GM19035 (cell line): ENCODE data around the gene STPG4.
A peak's percentile ranks its signal among the peaks of the same experiment; 100 is the strongest.

Experiments used
- ATAC-seq: cut with Tn5 transposase; IDR thresholded peaks from one replicate; pipeline ENCODE4 v1.9.1; 2021; ENCODE audit not compliant: unreplicated experiment

The STPG4 gene

DNA sequence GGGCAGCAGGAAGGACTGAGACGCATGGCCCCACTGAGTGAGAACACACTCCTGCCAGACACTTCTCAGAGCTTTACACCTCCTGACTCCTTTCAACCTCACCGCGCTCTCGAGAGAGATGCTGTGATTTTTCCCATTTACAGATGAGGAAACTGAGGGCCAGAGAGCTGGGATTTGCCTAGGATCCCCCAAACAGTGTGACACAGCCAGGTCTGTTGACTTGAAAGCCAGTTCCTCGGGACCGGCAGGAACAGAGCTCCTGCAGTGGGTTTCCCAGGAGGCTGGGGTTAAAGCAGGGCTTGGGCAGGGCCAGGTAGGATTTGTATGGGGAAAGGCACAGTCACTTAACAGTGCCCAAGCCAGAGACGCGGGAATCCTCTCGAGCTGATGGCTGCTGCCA, 81.9 kb downstream of the STPG4 start:
- no peak for ATAC-seq

DNA sequence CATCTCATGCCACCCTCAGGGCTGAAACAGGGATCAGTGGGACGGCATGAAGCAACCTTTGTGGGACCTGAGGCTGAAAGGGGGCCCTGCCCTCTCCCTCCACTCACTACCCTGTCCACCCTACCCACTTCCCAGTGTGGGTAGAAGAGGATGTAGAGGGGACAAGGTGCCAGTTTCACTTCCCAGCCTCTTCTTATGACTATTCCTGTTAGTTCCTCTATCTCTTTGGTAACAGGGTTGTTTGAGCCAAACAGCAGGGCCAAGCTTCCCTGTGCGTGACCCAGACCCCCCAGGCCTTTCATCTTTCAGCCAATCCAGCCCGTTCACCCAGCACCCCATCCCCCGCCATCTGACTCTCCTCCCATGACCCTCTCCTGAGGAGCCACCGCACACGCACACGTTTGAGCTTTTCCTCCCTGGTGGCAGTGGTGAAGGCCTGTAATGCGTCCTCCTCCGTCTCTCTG, 82.3 kb downstream of the STPG4 start:
- ATAC-seq: no peak

DNA sequence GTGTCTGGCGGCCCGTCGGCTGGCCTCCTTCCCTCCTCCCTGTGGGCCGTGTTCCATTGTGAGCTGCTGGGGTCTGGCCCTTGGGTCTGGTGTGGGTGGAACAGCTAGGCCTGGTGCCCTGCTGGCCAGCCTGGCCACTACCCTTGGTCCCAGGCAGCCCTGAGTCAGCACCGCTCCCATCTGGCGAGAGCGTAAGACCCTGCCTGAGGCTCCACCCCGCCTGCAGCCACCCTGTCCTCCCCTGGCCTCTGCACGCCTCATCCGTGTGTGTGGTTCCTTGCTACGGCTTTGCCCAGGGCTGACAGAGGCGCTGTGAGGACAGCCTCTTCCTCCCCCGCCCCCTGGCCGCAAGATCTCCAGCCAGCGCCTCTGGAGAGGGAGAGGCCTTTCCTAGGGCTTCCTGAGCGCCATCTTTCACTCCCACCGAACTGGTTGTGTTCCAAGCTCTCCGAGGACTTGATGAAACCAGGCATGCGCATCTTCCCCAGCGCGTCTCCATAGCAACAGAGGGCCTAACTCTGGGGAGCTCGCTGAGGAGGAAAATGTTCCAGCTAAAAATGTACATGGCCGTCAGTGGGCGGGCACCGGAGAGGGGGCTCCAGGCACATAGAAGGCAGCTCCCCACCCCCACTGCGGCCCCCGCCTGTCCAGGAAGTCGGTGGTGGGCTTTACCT, 83.0 kb downstream of the STPG4 start:
- no peak for ATAC-seq

DNA sequence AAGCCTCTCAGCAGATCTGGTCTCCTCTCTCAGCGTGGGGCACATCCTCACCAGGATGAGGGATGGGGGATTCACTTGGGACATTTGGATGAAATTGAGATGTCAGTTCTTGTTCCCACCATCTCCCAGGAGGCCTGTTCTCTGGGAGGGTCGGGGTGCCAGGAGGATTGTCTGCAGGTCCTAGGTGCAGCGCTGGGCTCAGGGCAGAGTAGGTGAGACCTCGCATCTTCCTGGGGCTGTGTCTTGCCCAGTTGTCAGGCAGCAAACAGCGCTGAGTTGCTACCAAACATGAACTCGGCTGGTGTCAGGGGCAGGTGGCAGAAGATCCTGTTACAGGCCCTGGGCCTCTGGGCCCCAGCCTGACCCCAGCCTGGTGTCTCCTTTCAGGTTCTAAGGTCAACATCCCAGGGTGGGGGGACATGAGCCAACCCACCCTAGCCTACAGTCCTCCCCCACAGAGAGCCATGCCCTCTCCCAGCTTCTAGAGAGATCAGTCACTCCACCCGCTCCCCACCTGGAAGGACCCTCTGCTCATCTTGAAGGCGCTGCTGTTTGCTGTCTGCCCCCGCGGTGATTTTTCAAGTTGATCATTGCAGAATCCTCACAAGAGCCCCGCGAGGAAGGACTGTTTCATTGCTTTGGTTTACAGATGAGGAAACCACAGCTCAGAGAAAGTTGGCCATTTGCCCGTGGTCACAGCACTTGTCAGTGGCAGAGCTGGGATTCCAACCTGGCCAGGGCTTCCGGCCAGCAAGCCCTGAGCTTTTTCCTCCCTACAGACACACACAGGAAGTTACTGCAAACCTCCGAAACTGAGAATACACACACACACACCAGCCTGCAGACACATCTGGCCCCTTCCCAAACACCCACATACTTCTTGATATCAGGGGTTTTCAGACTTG, 83.9 kb downstream of the STPG4 start:
- ATAC-seq: peak; percentile 73

DNA sequence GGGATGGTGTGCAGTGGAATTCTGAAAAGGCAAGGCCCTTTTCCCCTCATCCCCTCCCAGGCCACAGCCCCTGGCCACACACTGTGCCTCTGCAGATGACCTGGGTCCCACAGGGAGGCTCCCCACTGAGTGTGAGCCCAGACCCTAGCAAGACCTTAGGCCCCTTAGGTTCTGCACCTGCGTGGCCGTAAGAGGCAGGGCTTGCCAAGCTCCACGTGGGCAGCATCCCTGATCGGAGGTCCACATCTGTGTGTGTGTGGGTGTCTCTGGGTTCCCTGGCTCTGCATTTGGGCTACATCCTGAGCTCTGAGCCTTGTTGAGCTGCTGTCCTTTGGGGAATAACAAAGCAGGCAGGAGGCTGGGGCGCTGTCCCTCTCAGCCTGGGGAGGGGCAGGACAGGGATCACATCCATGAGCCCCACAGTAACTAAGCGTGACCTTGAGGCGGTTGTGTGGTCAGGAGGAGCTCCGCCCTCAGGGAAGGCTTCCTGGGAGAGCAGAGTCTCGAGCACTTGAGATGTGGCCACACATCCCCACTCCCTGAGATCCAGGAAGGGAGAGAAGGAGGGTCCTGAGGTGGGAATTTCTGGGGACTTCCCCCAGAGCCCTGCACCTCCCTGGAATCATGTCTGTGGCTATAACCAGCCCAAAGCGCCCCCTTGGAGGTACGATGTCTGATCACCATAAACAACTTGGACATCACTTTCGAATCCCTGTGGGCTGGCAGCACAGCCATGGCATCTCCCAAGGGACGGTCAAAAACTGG, 84.8 kb downstream of the STPG4 start:
- ATAC-seq: no peak

DNA sequence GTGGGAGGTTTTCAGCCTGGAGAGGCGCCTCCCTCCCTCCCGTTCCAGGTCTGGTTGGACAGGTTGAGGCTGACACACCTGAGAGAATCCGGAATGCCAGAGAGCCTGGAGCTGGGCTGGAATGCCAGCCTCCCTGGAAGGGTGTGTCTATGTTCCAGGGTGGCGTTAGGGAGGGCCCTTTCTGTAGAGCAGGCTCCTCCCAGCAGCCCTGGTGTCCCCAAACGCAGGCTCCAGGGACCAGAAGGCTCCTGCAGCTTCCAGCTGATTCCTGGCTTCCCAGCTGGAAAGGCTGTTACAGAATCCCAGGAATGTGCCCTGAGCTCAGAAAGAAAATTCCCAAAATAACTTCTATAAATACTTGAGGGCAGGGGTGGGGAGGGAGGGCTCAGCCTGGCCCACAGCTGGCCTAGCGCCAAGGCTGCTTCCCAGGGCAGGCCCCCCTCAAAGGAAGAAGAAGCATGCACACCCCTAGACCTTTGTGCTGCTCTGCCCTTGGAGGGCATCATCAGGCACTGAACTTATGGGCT, 85.4 kb downstream of the STPG4 start:
- ATAC-seq: no peak

DNA sequence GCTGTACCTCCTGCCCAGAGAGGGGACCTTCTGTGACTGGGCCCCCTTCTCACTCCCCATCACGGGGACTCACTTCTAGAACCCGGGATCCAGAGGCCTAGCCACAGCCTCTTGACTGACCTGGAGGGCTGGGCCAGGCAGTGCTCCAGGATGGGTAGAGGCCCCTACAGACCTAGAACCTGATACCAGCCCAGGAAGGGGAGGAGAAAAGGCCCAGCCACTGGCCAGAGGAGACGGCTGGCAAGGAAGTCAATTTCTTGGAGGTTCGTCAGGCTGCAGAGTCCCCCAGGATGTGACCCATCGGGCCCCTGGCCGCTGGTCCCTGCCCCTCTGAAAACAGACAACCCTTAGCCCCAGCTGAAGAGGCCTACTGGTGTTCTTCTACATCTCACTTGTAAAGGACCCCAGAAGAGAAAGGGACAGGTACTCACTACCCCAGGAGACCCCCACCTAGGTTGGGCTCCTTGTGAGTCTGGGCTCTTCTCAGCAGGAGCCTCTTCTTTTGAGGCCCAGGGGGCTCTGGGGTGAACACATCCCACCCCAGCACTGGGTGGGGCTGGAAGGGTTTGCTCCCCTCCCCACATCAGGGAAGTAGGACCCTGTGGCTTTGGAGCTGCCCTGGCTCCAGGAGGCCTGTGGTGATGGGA, 86.0 kb downstream of the STPG4 start:
- no peak for ATAC-seq

DNA sequence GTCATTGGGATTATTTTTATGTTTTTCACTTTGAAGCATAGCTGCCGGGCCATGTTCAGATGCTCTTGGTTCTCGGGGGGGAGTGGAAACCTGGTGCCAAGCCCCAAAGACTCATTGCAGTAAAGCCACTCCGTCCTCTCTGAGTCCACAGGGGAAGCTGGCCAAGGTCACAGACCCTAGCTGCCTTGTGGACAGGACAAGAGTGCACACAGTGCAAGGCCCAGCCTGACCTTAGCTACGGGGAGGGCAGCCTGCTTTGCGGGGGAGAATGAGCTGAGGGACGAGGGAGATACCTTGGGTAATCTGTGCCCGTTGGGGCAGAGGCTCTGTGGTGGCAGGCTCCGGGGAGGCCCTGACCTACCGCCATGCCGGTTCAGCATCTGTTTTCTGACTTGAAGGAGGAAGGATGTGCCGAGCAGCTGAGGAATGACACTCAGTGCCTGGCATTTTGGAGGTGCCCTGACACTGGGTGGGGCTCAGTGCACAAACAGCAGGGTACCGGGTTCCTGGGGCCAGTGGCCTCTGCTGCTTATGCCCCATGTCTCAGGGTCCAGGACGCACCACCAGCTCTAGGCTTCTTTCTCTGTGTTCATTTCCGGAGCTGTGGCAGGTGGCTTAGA, 87.2 kb downstream of the STPG4 start:
- ATAC-seq: no peak

DNA sequence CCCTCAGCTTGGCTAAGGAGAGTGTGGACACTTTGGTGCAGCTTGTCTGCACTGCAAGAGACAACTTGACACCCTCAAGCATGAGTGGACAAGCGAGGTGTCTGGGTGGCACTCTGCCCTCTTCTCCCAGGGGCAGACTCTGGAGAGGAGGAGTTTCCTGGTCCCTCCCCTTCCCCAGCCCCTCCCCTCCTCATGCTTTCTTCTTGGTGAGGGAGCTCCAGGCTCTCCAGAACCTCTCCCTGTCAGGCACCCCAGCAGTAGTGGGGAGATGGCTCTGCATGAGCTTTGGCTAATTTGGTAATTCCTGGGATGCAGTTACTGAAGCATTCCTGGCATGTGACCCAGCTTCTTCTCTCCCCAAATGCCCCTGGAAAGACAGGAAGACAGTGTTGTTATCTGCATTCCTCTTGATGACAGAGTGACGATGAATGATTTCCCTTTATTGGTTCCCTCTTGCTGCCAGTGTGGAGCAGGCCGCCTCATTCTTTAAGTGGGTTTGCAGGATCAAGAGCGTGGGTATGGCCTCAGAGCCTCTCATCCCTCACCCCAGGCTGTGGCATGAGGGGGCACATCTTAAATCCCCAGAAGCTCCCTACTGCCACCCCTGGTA, 89.2 kb downstream of the STPG4 start:
- ATAC-seq: no peak

DNA sequence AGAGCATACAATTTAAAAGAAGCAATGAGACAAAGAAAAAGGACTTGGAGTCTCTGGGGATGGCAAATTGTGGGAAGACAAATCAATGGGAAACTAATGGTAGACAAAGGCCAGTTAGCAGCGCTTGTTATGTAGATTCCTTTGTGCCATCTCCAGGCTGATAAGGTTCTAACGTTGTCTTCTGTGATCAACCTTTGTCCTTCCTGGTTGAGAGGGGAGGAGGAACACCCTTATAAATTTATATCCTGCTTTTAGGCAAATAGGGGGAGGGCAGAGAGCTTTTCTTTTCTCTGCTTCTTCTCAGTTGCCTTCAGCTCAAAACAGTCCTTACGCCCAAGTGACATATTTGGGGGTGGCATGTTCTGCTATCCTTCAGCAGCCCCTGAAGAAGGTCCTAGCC, 89.8 kb downstream of the STPG4 start:
- ATAC-seq: no peak

DNA sequence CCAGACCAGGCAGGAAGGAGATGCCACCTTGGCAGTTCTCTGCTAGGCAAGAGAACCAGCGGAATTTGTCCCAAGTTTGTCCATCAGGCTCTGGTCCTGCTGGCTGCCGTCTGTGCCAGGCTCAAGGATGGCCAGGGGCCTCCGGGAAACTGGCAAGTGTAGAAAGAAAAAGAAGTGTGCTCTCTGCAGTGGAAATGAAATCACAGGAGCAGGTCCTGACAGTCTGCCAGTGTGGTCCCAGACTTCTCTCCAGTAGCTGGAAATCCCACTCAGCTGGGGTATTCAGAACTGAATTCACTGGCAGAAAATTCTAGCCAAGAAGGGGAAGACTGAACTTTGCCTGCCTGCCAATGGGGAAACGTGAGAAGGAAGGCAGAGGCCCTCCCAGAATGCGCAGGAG, 91.0 kb downstream of the STPG4 start:
- no peak for ATAC-seq

DNA sequence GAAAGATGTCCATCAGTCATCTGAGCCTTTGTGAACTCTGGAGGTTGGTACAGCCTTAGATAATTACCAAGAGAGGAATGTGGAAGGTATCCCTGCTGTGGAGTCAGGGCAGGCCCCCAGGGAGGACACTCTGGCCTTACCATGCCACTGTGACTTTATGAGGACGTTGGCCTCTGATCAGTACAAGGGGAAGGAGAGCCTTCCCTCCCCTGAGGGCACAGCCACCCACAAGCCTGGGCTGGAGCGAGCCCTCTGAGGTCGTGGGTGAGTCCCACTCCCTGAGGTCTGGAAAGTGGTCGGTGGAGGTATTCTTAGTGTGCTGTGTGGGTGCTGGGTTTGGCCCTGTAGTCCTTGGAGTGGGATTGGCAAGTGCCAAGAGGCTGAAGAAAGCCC, 91.6 kb downstream of the STPG4 start:
- ATAC-seq: no peak

DNA sequence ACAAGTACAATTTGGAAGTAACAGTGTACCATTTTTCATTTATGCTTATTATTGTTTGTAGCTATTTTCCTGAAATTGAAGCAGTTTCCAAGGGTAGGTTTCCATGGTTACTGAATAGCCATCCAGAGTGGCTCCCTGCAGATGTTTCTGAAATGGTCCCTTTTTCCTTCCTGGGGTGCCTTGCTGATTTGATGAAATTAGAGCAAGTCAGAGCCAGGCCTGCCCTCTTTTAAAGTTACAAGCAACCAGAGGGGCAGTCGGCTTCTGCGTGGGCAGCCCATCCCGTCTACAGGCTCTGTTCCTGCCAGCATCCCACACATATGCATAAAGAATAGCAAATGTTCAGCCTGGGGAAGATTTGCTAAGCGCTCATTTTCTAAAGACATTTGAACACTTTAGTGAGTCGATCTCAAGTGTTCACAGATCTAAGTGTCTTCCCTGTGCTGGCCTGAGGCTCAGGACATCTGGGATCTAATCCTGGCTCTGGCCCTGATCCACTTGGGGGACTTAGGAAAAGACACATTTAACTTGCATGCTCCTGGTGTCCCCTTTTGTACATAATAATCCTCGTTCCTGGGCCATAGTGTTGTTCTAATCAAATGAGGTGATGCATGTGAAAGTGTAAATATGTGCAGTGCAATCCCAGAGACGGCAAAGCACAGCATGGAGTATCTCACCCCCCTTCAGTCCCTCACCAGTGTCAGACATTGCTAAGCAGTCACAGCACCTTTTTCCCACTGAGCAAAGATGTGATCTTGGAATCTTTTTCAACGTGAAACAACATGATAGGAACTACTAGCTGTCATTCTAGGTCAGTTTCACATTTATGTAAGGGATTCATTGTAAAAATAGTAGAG, 92.2 kb downstream of the STPG4 start:
- ATAC-seq: no peak

DNA sequence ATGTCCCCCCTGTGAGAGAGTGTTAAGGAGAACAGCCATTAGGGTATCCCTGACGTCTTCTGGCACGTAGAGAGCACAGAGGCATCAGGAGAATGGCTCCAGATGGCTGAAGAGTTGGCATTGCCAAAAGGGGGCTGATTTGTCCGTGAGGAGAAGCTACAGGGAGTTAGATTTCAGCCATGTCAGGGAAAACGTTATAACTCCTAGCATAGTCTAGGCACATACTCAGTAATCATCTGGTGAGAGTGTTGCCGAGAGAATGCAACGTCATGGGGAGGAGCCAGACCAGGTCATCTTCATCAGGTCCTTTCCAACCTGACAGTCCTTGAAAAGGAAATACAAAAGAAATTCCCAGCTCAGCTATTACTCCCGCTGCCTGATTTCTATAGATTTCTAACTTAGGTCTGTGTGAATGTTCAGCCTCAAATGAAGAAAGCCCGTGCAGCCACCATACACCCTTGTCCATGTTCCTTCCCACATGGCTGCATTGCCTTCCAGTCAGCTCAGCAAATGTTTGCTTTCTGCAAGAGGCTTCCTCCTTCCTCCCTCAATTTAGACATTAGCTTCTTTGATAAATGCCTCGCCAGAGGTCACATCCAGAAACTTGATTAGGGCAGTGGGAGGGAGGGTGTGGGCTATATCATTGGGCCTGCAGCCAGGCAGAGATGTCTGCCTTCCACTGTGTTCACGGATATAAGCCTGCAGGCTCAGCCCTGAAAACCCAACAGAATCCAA, 93.0 kb downstream of the STPG4 start:
- no peak for ATAC-seq

DNA sequence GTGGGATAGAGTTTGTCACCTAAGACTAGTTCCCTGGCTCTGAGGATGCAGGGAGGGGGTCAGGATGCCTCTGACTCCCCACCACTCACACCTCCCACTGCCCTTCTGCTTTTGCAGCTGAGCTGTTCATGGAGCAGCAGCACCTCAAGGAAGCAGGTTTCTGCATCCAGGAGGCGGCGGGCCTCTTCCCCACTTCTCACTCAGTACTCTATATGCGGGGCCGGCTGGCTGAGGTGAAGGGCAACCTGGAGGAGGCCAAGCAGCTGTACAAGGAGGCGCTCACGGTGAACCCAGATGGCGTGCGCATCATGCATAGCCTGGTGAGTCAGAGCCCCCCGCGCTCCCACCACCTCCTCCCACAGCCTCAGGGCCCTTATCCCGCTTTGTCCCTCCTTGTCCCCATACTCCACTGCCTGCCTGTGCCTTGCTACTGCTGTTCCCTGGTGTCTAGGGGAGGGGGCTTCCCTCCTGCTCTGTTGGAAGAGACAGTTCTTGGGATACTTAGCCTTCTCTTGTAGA, 94.4 kb downstream of the STPG4 start:
- no peak for ATAC-seq

DNA sequence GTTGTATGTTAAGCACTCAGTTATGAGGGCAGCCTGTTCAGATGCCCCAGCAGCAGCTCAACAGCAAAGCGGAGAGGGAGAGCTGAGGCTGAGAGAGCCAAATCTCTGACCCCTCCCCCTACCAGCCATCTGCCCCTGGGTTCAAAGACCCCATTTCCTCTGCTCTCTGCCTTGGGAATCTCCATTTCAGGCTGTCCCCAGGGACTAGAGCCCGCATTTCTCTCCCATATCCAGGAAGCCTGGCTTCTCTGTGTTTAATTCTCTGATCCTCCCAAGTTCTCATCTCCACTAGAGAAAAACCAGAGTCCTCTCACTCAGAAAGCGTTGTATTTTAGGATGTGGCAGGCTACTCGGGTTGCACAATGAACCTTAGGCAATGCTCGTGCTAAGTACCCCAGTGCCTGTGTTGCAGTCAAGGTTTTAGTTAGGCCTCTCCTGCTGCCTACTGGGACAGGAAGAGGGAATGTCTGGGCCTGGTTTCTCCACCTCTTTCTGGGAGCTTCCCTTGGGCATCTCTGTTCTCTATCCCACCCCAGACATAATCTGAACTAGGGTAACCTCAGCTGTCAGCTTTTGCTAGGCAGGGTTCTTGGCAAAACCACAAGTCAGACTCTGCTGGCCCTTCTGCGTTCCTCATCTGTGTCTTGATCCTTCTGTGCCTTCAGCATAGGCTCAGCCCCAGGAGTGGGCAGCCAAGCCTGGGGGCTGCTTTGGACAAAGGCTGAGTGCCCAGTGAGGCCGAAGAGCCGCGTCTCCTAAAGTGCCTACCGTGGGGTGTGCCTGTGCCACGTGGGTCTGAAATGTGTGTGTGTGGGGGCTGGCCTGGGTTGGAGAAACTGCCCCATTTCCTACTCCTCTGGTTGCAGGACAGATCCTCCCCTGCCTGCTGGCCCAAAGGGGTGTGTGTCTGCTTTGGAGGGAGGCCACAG, 96.8 kb downstream of the STPG4 start:
- no peak for ATAC-seq

DNA sequence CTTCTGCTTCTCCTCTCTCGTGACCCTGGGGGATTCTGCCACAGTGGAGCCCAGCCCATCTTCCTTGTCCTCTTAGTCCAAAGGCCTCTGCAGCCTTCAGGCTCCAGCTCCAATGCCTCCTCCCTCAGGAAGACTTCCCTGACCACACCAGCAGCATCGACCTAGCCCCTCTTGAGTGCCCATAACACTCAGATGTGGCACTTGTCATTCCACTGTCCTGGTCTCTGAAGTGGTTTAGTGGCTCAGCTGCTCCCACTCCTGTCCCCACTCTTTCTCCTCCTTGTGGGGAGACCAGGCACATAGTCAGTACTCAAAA, 97.5 kb downstream of the STPG4 start:
- no peak for ATAC-seq
